GM19238 (cell line): ENCODE results near the gene LRMDA.
A peak's percentile ranks its signal among the peaks of the same experiment; 100 is the strongest.

Experiments
- DNase-seq: peaks from one replicate; pipeline ENCODE4 v3.0.0; 2011; ENCODE audit warnings: low spot score; ENCODE audit not compliant: insufficient read length

Gene LRMDA

GRCh38 chr10:76286536-76286935 is 855.1 kb downstream of the LRMDA start:
- no peak for DNase-seq

GRCh38 chr10:76287856-76288255 is 856.4 kb downstream of the LRMDA start:
- DNase-seq, result no peak

GRCh38 chr10:76291175-76291574 is 859.8 kb downstream of the LRMDA start:
- no peak for DNase-seq

GRCh38 chr10:76291885-76292284 is 860.5 kb downstream of the LRMDA start:
- no peak for DNase-seq

GRCh38 chr10:76296957-76297356 is 865.5 kb downstream of the LRMDA start:
- DNase-seq, result no peak

- no peak for DNase-seq
Measured at GRCh38 chr10:76297358-76297757, 865.9 kb downstream of the LRMDA start.

GRCh38 chr10:76297780-76298281 is 866.4 kb downstream of the LRMDA start:
- DNase-seq, result no peak

- DNase-seq, result no peak
Measured at GRCh38 chr10:76298329-76298728, 866.9 kb downstream of the LRMDA start.

- no peak for DNase-seq
Measured at GRCh38 chr10:76299501-76299900, 868.1 kb downstream of the LRMDA start.

GRCh38 chr10:76301211-76301610 is 869.8 kb downstream of the LRMDA start:
- no peak for DNase-seq

GRCh38 chr10:76301950-76302349 is 870.5 kb downstream of the LRMDA start:
- DNase-seq, result no peak

GRCh38 chr10:76302481-76302880 is 871.1 kb downstream of the LRMDA start:
- DNase-seq, result no peak

GRCh38 chr10:76302961-76303630 is 871.7 kb downstream of the LRMDA start:
- no peak for DNase-seq

GRCh38 chr10:76303682-76304316 is 872.4 kb downstream of the LRMDA start:
- DNase-seq, result peak; percentile 7

- no peak for DNase-seq
Measured at GRCh38 chr10:76305930-76306615, 874.6 kb downstream of the LRMDA start.

- DNase-seq, result no peak
Measured at GRCh38 chr10:76306856-76307255, 875.4 kb downstream of the LRMDA start.

- no peak for DNase-seq
Measured at GRCh38 chr10:76309070-76309469, 877.6 kb downstream of the LRMDA start.

GRCh38 chr10:76309741-76310587 is 878.5 kb downstream of the LRMDA start:
- DNase-seq, result no peak

- no peak for DNase-seq
Measured at GRCh38 chr10:76310588-76311080, 879.2 kb downstream of the LRMDA start.

- DNase-seq, result peak; percentile 1
Measured at GRCh38 chr10:76311752-76312636, 880.6 kb downstream of the LRMDA start.
